ENCODE results near the gene GTF2F1.
"Not testable (repeated sequence)": the region's sequence is repeated elsewhere in the genome, so short reads cannot be mapped to it uniquely, and the experiment has no call there.

GTF2F1 gene

GRCh38 chr19:6416658-6417405 is 23.9 kb upstream of the GTF2F1 start:
- DNase-seq = no peak

- DNase-seq = no peak
Measured at GRCh38 chr19:6415591-6416190, 22.7 kb upstream of the GTF2F1 start.

GRCh38 chr19:6414793-6415590 is 22.0 kb upstream of the GTF2F1 start:
- no peak for DNase-seq

- no peak for DNase-seq
Measured at GRCh38 chr19:6413721-6414643, 21.0 kb upstream of the GTF2F1 start.

- no peak for DNase-seq
Measured at GRCh38 chr19:6413291-6413690, 20.3 kb upstream of the GTF2F1 start.

- DNase-seq = no peak
Measured at GRCh38 chr19:6412447-6413091, 19.6 kb upstream of the GTF2F1 start.

GRCh38 chr19:6412061-6412446 is 19.1 kb upstream of the GTF2F1 start:
- DNase-seq = no peak

GRCh38 chr19:6409346-6409745 is 16.4 kb upstream of the GTF2F1 start:
- DNase-seq = no peak

GRCh38 chr19:6406401-6406800 is 13.4 kb upstream of the GTF2F1 start:
- DNase-seq = no peak

GRCh38 chr19:6402837-6403608 is 10.1 kb upstream of the GTF2F1 start:
- DNase-seq = no peak

GRCh38 chr19:6402058-6402457 is 9.1 kb upstream of the GTF2F1 start:
- DNase-seq = no peak

- DNase-seq = not testable (repeated sequence)
Measured at GRCh38 chr19:6400062-6400944, 7.3 kb upstream of the GTF2F1 start.

- DNase-seq = no peak
Measured at GRCh38 chr19:6396305-6396704, 3.3 kb upstream of the GTF2F1 start.

- DNase-seq = no peak
Measured at GRCh38 chr19:6394831-6395230, 1.9 kb upstream of the GTF2F1 start.

- no peak for DNase-seq
Measured at GRCh38 chr19:6393983-6394412, 1.0 kb upstream of the GTF2F1 start.

GRCh38 chr19:6392221-6393073 is 517 bp downstream of the GTF2F1 start:
- no peak for DNase-seq

GRCh38 chr19:6387372-6387771 is 5.6 kb downstream of the GTF2F1 start:
- DNase-seq = no peak

GRCh38 chr19:6384381-6384780 is 8.6 kb downstream of the GTF2F1 start:
- DNase-seq = no peak

- no peak for DNase-seq
Measured at GRCh38 chr19:6383188-6383587, 9.8 kb downstream of the GTF2F1 start.

Measured in NCI-H1105 treated with DMSO at 0.1 percent for 48 hours (cell line).